ENCODE measurements around the gene MED16.
"Not testable (repeated sequence)": the region's sequence is repeated elsewhere in the genome, so short reads cannot be mapped to it uniquely, and the experiment has no call there.

The MED16 gene

GRCh38 chr19:840519-841206 lies 52.3 kb downstream of the MED16 start, which contains the start of gene PRTN3:
TSS of gene PRTN3 (plus strand) at chr19:840999. CDS start at chr19:841009, 10 bp downstream.
- DNase-seq (ENCODE audit: low read depth, low spot score): no peak
- no peak within 1 kb of the TSS for H3K27ac ChIP-seq

- H3K27ac ChIP-seq: no peak overlapping the region
- no peak for DNase-seq (ENCODE audit: low read depth, low spot score)
Observed at GRCh38 chr19:835210-835810, 57.7 kb downstream of the MED16 start.

GRCh38 chr19:834216-834615 lies 58.8 kb downstream of the MED16 start:
- no peak for DNase-seq (ENCODE audit: low read depth, low spot score)

GRCh38 chr19:831407-832369 lies 61.3 kb downstream of the MED16 start:
- no peak overlapping the region for H3K27ac ChIP-seq
- no peak for DNase-seq (ENCODE audit: low read depth, low spot score)

More at GRCh38 chr19:834216-834615, 58.8 kb downstream of the MED16 start:
- H3K27ac ChIP-seq: no peak overlapping the region

- H3K27ac ChIP-seq: no peak overlapping the region
- DNase-seq (ENCODE audit: low read depth, low spot score): no peak
Observed at GRCh38 chr19:829129-829758, 63.7 kb downstream of the MED16 start.

- no peak within 1 kb of the TSS for H3K27ac ChIP-seq
- no peak for DNase-seq (ENCODE audit: low read depth, low spot score)
Observed at GRCh38 chr19:827710-828321, 65.2 kb downstream of the MED16 start, which contains the start of gene AZU1. TSS of gene AZU1 (plus strand) at chr19:827837. CDS start at chr19:827847, 10 bp downstream.

GRCh38 chr19:827314-827709 lies 65.7 kb downstream of the MED16 start:
- H3K27ac ChIP-seq: no peak overlapping the region
- DNase-seq (ENCODE audit: low read depth, low spot score): no peak

- DNase-seq (ENCODE audit: low read depth, low spot score): no peak
- no peak overlapping the region for H3K27ac ChIP-seq
Observed at GRCh38 chr19:825897-826644, 66.9 kb downstream of the MED16 start.

- no peak overlapping the region for H3K27ac ChIP-seq
- no peak for DNase-seq (ENCODE audit: low read depth, low spot score)
Observed at GRCh38 chr19:824885-825284, 68.1 kb downstream of the MED16 start.

- H3K27ac ChIP-seq: no peak overlapping the region
- DNase-seq (ENCODE audit: low read depth, low spot score): no peak
Observed at GRCh38 chr19:823565-824121, 69.3 kb downstream of the MED16 start.

- DNase-seq (ENCODE audit: low read depth, low spot score): no peak
- no peak within 1 kb of the TSS for H3K27ac ChIP-seq
Observed at GRCh38 chr19:821825-822503, 71.0 kb downstream of the MED16 start, which contains the start of gene PLPPR3. TSS of gene PLPPR3 (minus strand) at chr19:821955. CDS start at chr19:821559, 396 bp downstream.

- H3K27ac ChIP-seq: no peak overlapping the region
- no peak for DNase-seq (ENCODE audit: low read depth, low spot score)
Observed at GRCh38 chr19:821231-821824, 71.7 kb downstream of the MED16 start.

GRCh38 chr19:820212-820611 lies 72.8 kb downstream of the MED16 start:
- not testable (repeated sequence) for H3K27ac ChIP-seq; DNase-seq (ENCODE audit: low read depth, low spot score)
